Activated naive CD4-positive, alpha-beta T cell treated with anti-CD3 and anti-CD28 coated beads, Interleukin-2, amount 50 U/mL, for 72 hours (primary cell): Measurements from ENCODE around the gene NEK1. TPM values are rescaled to one million over a fixed set of nuclear protein-coding genes. Genes with fewer than 3 reads are reported as not detected.
"Not testable (repeated sequence)": the region's sequence is repeated elsewhere in the genome, so short reads cannot be mapped to it uniquely, and the experiment has no call there.

Source experiments
- ATAC-seq, 2 donors: fragments of 150-1000 bp; cut with Tn5 transposase; 2 replicates each; pipeline ENCODE4 v1.10.0; 2021; ENCODE audit warnings: mild to moderate bottlenecking in 2 of 2, moderate library complexity in 2 of 2
- DNase-seq, 2 donors: peaks; one replicate each; pipeline ENCODE4 v3.0.0; 2021 to 2022; ENCODE audit warnings: low spot score in 2 of 2
- H3K27ac Mint-ChIP-seq, 2 donors: one replicate each; pipeline ENCODE4 v1.8.0; 2022; ENCODE audit warnings: mild to moderate bottlenecking in 2 of 2, mixed read lengths in 2 of 2
- H3K36me3 Mint-ChIP-seq, 2 donors: one replicate each; pipeline ENCODE4 v1.8.0; 2022; ENCODE audit warnings: mixed read lengths in 2 of 2
- H3K9me3 Mint-ChIP-seq, 2 donors: one replicate each; pipeline ENCODE4 v1.8.0; 2022; ENCODE audit warnings: mixed read lengths in 2 of 2
- total RNA-seq, 2 donors: library from RNA; stranded (reverse); gene quantifications; one replicate each; pipeline ENCODE4 v1.2.3, GENCODE V29; 2022

Gene NEK1
- total RNA-seq, 2 donors from 2014 or later = 9.1 to 13.7 TPM

DNA sequence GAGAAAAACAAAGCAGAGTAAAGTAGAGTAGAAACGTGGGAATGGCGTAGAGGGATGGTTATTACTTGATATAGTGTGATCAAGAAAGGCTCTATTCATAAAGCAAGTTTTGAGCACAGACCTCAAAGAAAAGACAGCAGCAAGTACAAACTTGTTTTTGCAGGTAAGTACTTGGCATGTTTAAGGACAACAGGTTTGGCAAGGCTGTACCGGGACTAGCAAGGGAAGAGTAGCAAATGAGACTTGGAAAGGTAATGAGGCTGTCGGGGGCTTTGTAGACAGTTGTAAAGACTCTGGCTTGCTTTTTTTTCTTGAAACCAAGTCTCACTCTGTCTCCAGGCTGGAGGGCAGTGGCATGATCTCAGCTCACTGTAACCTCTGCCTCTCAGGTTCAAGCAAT lies 40.9 kb downstream of the NEK1 start:
- Mint-ChIP-seq H3K9me3 (no peaks in the 10 kb centered on the region), H3K27ac (no peak overlapping the region), H3K36me3 (peaks cover 16 to 19% of the 10 kb centered on the region in 2 donors)
- DNase-seq = no peak
- ATAC-seq = no peak

DNA sequence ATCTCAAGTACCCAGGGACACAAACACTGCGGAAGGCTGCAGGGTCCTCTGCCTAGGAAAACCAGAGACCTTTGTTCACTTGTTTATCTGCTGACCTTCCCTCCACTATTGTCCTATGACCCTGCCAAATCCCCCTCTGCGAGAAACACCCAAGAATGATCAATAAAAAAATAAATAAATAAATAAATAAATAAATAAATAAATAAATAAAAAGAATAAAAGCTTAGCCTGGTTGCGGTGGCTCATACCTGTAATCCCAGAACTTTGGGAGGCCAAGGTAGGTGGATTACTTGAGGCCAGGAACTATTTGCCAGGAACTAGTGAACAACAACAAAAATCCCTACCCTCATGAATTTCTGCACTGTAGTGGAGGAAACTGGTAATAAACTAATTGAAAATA lies 41.4 kb downstream of the NEK1 start:
- ATAC-seq, DNase-seq, H3K9me3 Mint-ChIP-seq, H3K27ac Mint-ChIP-seq: not testable (repeated sequence)
- peaks cover 16 to 19% of the 10 kb centered on the region in 2 donors for H3K36me3 Mint-ChIP-seq

DNA sequence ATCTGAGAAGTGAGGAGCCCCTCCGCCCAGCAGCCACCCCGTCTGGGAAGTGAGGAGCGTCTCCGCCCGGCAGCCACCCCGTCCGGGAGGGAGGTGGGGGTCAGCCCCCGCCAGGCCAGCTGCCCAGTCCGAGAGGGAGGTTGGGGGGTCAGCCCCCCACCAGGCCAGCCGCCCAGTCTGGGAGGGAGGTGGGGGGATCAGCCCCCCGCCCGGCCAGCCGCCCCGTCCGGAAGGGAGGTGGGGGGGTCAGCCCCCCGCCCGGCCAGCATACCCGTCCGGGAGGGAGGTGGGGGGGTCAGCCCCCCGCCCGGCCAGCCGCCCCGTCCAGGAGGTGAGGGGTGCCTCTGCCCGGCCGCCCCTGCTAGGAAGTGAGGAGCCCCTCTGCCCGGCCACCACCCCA lies 42.1 kb downstream of the NEK1 start:
- H3K36me3 Mint-ChIP-seq = peaks cover 15 to 16% of the 10 kb centered on the region in 2 donors
- H3K9me3 Mint-ChIP-seq, ATAC-seq, H3K27ac Mint-ChIP-seq, DNase-seq: not testable (repeated sequence)

- not testable (repeated sequence) for ATAC-seq, DNase-seq, H3K9me3 Mint-ChIP-seq, H3K27ac Mint-ChIP-seq
- H3K36me3 Mint-ChIP-seq = peaks cover 10 to 14% of the 10 kb centered on the region in 2 donors
Measured at GRCh38 chr4:169569188-169569587, 43.2 kb downstream of the NEK1 start.

DNA sequence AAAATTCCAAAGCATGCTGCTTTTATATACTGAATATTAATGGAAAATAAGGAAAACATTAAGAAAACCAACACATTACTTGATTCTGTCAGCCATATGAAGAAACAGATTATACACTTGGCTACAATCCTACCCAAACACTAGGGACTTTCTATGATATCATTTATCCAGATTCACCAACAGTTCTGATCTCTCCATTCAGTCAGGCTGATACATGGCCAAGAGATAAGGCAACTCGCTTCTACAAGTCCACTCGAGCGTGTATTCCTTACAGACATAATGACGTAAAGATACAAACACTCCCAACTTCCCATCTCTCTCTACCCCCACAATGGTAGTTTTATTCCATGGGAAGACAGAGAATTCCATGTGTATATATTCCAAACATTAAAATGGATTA lies 44.5 kb downstream of the NEK1 start:
- no peaks in the 10 kb centered on the region for H3K9me3 Mint-ChIP-seq
- ATAC-seq (no peak), DNase-seq (no peak)
- peaks cover 0 to 2% of the 10 kb centered on the region in 2 donors for H3K36me3 Mint-ChIP-seq
- H3K27ac Mint-ChIP-seq = no peak overlapping the region

DNA sequence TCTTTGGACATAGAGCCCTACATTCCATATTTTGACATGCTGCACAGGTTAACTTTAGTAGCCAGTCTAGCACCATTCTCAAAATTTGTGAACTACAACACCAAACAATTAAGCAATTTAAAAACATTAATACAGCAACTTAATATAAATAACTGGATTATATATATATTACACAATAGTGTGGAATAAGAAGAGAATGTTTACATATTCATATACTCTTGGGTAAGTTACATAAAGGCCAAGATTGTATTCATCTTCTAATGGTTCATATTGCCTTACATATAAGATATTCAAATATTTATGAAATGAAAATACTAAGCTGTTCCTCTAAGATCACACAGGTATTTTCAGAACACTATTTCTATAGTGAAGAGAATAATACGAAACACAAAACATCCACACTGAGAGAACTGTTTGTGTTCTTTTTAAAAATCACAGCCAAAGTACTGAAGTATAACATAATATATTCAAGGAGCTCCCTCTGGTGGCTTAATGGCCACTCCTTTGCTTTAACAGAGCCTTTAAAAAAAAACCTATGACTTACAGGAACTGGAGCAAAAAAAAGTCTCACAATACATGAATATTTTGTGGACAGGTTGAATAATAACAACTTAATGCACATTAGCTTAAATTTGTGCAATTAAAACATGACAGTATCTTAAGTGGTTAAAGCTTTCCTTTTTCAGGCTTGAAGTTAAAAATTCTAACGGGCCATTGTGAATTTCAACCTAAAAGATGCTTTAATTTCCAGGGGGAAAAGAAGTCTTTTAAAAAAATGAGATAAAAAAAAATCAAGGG lies 46.2 kb downstream of the NEK1 start:
- ATAC-seq = peak; percentile 29 to 65
- peak in 1 of 2 donors; percentile 10 for DNase-seq
- H3K27ac Mint-ChIP-seq = peak overlapping the region; percentile 79 to 95
- H3K9me3 Mint-ChIP-seq = no peaks in the 10 kb centered on the region
- H3K36me3 Mint-ChIP-seq = no peaks in the 10 kb centered on the region

- no peak for DNase-seq
- no peak for ATAC-seq
- H3K27ac Mint-ChIP-seq = no peak overlapping the region
- no peaks in the 10 kb centered on the region for H3K36me3 Mint-ChIP-seq
- no peaks in the 10 kb centered on the region for H3K9me3 Mint-ChIP-seq
Measured at GRCh38 chr4:169565606-169566005, 46.8 kb downstream of the NEK1 start.

GRCh38 chr4:169557061-169557636 lies 55.2 kb downstream of the NEK1 start:
- ATAC-seq (no peak), DNase-seq (no peak)
- H3K9me3 Mint-ChIP-seq = no peaks in the 10 kb centered on the region
- no peak overlapping the region for H3K27ac Mint-ChIP-seq
- H3K36me3 Mint-ChIP-seq = peaks cover 17 to 24% of the 10 kb centered on the region in 2 donors

GRCh38 chr4:169546548-169546947 lies 65.8 kb downstream of the NEK1 start:
- Mint-ChIP-seq H3K9me3 (peaks cover 29 to 30% of the 10 kb centered on the region in 2 donors), H3K36me3 (peaks cover 31 to 50% of the 10 kb centered on the region in 2 donors)
- not testable (repeated sequence) for H3K27ac Mint-ChIP-seq, ATAC-seq, DNase-seq

DNA sequence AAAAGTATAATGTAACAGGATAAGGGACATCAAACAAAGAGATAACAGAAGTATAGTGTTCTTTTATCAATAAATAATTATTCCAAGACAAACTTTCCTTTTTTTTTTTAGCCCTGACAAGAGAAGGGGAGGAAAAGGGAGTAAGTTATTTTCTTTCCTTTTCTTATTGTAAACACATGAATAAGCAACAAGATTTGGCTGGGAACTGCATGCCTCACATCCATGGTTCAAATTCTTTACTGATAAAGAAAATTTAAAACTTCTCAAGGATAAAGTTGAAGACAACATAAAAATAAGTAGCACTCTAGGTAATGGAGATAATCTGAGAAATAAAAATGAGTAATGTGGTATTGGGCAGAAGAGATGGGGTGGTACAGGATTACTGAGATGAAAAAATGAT lies 71.6 kb downstream of the NEK1 start:
- Mint-ChIP-seq H3K9me3 (peaks cover 9 to 20% of the 10 kb centered on the region in 2 donors), H3K36me3 (peaks cover 8 to 29% of the 10 kb centered on the region in 2 donors), H3K27ac (no peak overlapping the region)
- no peak for ATAC-seq
- DNase-seq = no peak

DNA sequence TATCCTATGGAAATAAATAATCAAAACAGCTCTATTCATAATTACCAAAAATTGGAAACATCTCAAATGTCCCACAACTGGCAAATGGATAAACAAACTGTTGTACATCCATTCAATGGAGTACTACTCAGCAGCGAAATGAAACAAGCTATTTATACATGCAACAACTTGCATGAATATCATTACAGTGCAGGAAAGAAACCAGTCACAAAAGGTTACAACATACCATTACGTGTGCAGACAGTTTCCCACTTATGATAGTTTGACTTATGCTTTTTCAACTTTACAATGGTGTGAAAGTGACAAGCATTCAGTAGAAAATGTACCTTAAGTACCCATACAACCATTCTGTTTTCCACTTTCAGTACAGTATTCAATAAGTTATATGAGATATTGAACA lies 82.3 kb downstream of the NEK1 start:
- no peak overlapping the region for H3K27ac Mint-ChIP-seq
- ATAC-seq (no peak), DNase-seq (no peak)
- H3K36me3 Mint-ChIP-seq = peaks cover 6 to 39% of the 10 kb centered on the region in 2 donors
- no peaks in the 10 kb centered on the region for H3K9me3 Mint-ChIP-seq

DNA sequence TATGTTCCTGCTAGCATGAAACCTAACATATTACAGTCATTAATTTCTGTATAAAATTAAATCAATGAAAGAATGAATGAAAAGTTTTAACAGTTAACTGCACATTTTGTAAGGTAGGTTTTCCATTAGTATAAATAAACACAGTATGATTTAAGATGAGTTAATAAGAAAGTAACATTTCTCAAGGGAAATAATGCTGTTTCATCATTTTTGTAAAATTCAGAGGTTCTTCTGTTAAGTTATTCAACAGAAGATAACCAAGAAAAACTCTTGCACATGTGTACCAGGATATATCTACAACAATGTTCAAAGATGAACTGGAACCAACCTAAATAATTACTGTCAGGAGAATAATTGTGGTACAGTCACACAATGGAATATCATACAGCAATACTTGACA lies 88.6 kb downstream of the NEK1 start:
- peaks cover 0 to 5% of the 10 kb centered on the region in 2 donors for H3K9me3 Mint-ChIP-seq
- ATAC-seq (no peak), DNase-seq (no peak)
- H3K27ac Mint-ChIP-seq = no peak overlapping the region
- peaks cover 16 to 35% of the 10 kb centered on the region in 2 donors for H3K36me3 Mint-ChIP-seq

- Mint-ChIP-seq H3K36me3 (no peaks in the 10 kb centered on the region), H3K27ac (peak overlapping the region in 1 of 2 donors; percentile 4), H3K9me3 (no peaks in the 10 kb centered on the region)
- DNase-seq (no peak), ATAC-seq (peak; percentile 46 to 95)
Measured at GRCh38 chr4:169510617-169511016, 101.8 kb downstream of the NEK1 start.

GRCh38 chr4:169506903-169507302 lies 105.5 kb downstream of the NEK1 start:
- Mint-ChIP-seq H3K27ac (no peak overlapping the region), H3K9me3 (peaks cover 0 to 9% of the 10 kb centered on the region in 2 donors), H3K36me3 (peaks cover 19 to 23% of the 10 kb centered on the region in 2 donors)
- ATAC-seq = no peak
- no peak for DNase-seq

DNA sequence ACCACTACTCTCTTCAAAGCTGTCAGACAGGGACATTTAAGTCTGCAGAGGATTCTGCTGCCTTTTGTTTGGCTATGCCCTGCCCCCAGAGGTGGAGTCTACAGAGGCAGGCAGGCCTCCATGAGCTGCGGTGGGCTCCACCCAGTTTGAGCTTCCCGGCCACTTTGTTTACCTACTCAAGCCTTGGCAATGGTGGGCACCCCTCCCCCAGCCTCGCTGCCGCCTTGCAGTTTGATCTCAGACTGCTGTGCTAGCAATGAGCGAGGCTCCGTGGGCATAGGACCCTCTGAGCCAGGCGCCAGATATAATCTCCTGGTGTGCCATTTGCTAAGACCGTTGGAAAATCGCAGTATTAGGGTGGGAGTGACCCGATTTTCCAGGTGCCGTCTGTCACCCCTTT lies 112.5 kb downstream of the NEK1 start:
- Mint-ChIP-seq H3K36me3 (peaks cover 41 to 49% of the 10 kb centered on the region in 2 donors), H3K9me3 (peaks cover 0 to 23% of the 10 kb centered on the region in 2 donors)
- ATAC-seq, H3K27ac Mint-ChIP-seq, DNase-seq: not testable (repeated sequence)

- ATAC-seq, DNase-seq, H3K27ac Mint-ChIP-seq: not testable (repeated sequence)
- H3K36me3 Mint-ChIP-seq = peaks cover 4 to 23% of the 10 kb centered on the region in 2 donors
- H3K9me3 Mint-ChIP-seq = peaks cover 0 to 15% of the 10 kb centered on the region in 2 donors
Measured at GRCh38 chr4:169494234-169494633, 118.1 kb downstream of the NEK1 start.

- DNase-seq (no peak), ATAC-seq (no peak)
- H3K27ac Mint-ChIP-seq = no peak overlapping the region
Measured at GRCh38 chr4:169493164-169493524, 119.2 kb downstream of the NEK1 start.

More at GRCh38 chr4:169493164-169493524, 119.2 kb downstream of the NEK1 start:
- H3K36me3 Mint-ChIP-seq = peaks cover 4 to 20% of the 10 kb centered on the region in 2 donors
- peaks cover 0 to 11% of the 10 kb centered on the region in 2 donors for H3K9me3 Mint-ChIP-seq
